ENCODE data around the gene TBC1D17.

Gene TBC1D17

GRCh38 chr19:49877020-49877878 lies at the start of gene TBC1D17, which contains the start of gene AKT1S1:
TBC1D17 (plus strand) TSS chr19:49877702; CDS start chr19:49877724, 22 bp downstream.
AKT1S1 (minus strand) TSS chr19:49877355; CDS start chr19:49873295, 4,060 bp downstream.
- no peak for TF ChIP-seq CTCF (IDR thresholded peaks at IDR 0.05; ENCODE audit: low read length, missing control alignments)
- peak; percentile 100 for DNase-seq (ENCODE audit: low read depth)
- H3K4me3 ChIP-seq (replicated peaks; ENCODE audit: low read depth, low read length): peak within 1 kb of the TSS; percentile 99

GRCh38 chr19:49829200-49829599 lies 48.3 kb upstream of the TBC1D17 start:
- TF ChIP-seq CTCF (IDR thresholded peaks at IDR 0.05; ENCODE audit: low read length, missing control alignments): no peak
- DNase-seq (ENCODE audit: low read depth): no peak
- no peak overlapping the region for H3K4me3 ChIP-seq (replicated peaks; ENCODE audit: low read depth, low read length)

- no peak overlapping the region for H3K4me3 ChIP-seq (replicated peaks; ENCODE audit: low read depth, low read length)
- no peak for TF ChIP-seq CTCF (IDR thresholded peaks at IDR 0.05; ENCODE audit: low read length, missing control alignments)
- no peak for DNase-seq (ENCODE audit: low read depth)
Observed at GRCh38 chr19:49829721-49830120, 47.8 kb upstream of the TBC1D17 start.

GRCh38 chr19:49830766-49831165 lies 46.7 kb upstream of the TBC1D17 start:
- no peak for DNase-seq (ENCODE audit: low read depth)
- TF ChIP-seq CTCF (IDR thresholded peaks at IDR 0.05; ENCODE audit: low read length, missing control alignments): no peak
- H3K4me3 ChIP-seq (replicated peaks; ENCODE audit: low read depth, low read length): no peak overlapping the region

- TF ChIP-seq CTCF (IDR thresholded peaks at IDR 0.05; ENCODE audit: low read length, missing control alignments): no peak
- no peak overlapping the region for H3K4me3 ChIP-seq (replicated peaks; ENCODE audit: low read depth, low read length)
- DNase-seq (ENCODE audit: low read depth): no peak
Observed at GRCh38 chr19:49831592-49831991, 45.9 kb upstream of the TBC1D17 start.

GRCh38 chr19:49832556-49832955 lies 44.9 kb upstream of the TBC1D17 start:
- H3K4me3 ChIP-seq (replicated peaks; ENCODE audit: low read depth, low read length): no peak overlapping the region
- no peak for DNase-seq (ENCODE audit: low read depth)
- no peak for TF ChIP-seq CTCF (IDR thresholded peaks at IDR 0.05; ENCODE audit: low read length, missing control alignments)
